Smooth muscle cell of the brain vasculature (primary cell): ENCODE measurements around the gene KDR.

ENCODE experiments used
- DNase-seq: peaks from one replicate; pipeline ENCODE4 v3.0.0-alpha.2; 2012; ENCODE audit warnings: low read depth, low spot score

The KDR gene

DNA sequence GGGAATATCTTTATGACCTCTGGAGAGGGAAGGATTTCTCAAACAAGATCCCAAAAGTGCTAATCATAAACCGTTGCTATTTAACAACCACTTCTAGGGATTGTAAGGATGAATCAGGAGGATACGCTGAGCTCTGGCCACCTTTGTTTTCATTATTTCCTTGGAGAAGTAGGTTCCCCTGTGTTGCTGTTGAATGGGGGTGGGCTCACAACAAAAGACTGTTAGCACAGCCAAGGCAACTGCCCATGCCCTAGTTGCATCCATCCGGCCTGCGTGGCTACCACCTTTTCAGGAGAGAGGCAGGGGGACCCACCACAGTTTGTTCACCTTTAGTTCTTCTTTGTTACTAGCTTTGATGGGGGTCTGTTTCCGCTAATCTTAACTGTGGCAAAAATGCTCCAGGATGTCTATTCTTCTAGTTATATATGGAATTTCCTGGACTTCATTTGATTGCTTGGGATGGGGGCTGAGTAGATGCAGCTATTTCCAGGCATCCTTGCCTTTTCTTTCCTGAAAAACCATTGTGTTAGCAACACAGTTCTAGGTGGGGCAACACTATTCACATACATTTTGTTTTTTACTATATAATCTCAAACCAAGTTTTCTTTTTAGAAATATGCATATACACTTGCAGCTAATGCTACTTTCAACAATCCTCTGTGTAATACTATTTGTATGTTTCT lies 95.4 kb downstream of the KDR start:
- no peak for DNase-seq

DNA sequence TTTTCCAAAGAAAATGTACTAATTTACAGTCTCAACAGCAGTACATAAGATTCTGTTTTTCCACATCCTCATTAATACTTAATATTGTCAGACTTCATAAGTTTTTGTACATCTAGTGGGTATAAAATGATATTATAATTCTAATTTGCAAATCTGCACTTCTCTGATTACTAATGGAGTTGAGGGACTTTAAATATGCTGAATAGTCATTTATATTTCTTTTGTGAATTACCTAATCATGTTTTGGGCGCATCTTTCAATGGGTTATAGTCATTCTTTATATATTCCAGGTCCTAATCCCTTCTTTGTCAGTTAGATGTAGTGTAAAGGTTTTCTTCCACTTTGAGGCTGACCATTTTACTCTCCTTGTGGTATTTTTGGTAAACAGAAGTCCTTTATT lies 96.1 kb downstream of the KDR start:
- DNase-seq: no peak
